ENCODE measurements around the gene RND1. TPM values are rescaled to one million over a fixed set of nuclear protein-coding genes. Genes with fewer than 3 reads are reported as not detected.
A peak's percentile ranks its signal among the peaks of the same experiment; 100 is the strongest.
"Not testable (repeated sequence)": the region's sequence is repeated elsewhere in the genome, so short reads cannot be mapped to it uniquely, and the experiment has no call there.

Gene RND1
- polyA plus RNA-seq, 1 of the 3 experiments (the other 2 are of a cell fraction), result 0.39 TPM

DNA sequence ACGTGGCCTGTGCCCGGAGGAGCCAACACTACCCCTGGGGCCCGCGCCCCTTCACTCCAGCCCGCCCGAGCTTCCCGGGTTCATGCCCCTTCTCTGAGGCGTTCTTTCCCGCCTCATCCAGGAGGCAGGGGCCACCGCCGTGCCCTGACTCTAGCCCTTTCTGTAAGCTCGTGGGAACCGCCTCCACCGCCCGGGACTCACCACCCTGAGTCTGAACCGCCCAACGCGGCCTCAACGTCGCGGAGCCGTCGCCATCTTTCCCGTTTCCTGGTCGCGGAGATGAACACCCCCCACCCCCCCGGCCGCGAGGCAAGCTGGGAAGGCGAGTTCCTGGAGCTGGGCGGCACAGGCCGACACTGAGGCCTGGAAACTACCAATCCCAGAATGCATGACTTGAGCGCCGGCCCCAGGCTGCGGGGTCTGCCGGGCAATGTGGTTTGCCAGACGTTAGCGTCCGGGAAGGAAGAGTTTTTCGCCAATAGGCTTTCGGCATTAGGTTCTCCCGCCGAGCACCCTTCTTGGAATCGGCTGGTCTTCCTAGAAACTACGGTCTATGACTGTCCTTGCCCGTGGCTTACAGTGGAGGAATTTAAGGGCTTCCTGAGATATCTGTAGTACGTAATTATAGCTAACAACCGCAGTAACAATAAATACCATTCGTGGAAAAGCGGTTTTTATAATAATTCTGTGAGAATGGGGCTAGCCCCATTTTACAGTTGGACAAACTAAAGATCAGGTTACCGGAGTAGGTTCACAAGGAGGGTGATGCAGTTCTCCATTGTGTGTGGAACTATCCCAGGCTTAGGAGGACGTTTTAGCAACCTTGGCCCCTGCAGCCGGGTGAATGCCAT, 13.6 kb downstream of the RND1 start, which contains the start of gene DDX23 (continued):
- TF ChIP-seq NFIC (IDR thresholded peaks at IDR 0.05; ENCODE audit: borderline replicate concordance), result no peak; the same call in 1 of the 2 replicates
- TF ChIP-seq GATA2 (CRISPR knock-in tag; IDR thresholded peaks at IDR 0.05), result no peak
- TF ChIP-seq RAD21 (IDR thresholded peaks at IDR 0.05; ENCODE audit: low read length), result no peak
- TF ChIP-seq, protein P1, sequence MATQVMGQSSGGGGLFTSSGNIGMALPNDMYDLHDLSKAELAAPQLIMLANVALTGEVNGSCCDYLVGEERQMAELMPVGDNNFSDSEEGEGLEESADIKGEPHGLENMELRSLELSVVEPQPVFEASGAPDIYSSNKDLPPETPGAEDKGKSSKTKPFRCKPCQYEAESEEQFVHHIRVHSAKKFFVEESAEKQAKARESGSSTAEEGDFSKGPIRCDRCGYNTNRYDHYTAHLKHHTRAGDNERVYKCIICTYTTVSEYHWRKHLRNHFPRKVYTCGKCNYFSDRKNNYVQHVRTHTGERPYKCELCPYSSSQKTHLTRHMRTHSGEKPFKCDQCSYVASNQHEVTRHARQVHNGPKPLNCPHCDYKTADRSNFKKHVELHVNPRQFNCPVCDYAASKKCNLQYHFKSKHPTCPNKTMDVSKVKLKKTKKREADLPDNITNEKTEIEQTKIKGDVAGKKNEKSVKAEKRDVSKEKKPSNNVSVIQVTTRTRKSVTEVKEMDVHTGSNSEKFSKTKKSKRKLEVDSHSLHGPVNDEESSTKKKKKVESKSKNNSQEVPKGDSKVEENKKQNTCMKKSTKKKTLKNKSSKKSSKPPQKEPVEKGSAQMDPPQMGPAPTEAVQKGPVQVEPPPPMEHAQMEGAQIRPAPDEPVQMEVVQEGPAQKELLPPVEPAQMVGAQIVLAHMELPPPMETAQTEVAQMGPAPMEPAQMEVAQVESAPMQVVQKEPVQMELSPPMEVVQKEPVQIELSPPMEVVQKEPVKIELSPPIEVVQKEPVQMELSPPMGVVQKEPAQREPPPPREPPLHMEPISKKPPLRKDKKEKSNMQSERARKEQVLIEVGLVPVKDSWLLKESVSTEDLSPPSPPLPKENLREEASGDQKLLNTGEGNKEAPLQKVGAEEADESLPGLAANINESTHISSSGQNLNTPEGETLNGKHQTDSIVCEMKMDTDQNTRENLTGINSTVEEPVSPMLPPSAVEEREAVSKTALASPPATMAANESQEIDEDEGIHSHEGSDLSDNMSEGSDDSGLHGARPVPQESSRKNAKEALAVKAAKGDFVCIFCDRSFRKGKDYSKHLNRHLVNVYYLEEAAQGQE (IDR thresholded peaks at IDR 0.05; ENCODE audit: low read depth, low read length), result no peak
- TF ChIP-seq EP300 (IDR thresholded peaks at IDR 0.05; ENCODE audit: borderline replicate concordance in 1 of 2, low read depth in 1 of 2, low read length in 1 of 2), result peak in 1 of 2 experiments; percentile 25; a peak in 1 of 4 replicates
- no peak for TF ChIP-seq NRF1 (IDR thresholded peaks at IDR 0.05; ENCODE audit: low read depth, low read length)
- TF ChIP-seq GABPA (IDR thresholded peaks at IDR 0.05; ENCODE audit: low read depth), result peak; percentile 75
- 0 out of 2 replicates have a peak, but pooled peaks have one; percentile 18 for TF ChIP-seq SIN3A (IDR thresholded peaks at IDR 0.05; ENCODE audit: borderline replicate concordance, low read depth, low read length)
- TF ChIP-seq TEAD4 (IDR thresholded peaks at IDR 0.05; ENCODE audit: borderline replicate concordance, insufficient read depth), result no peak
- TF ChIP-seq USF2 (IDR thresholded peaks at IDR 0.05; ENCODE audit: borderline replicate concordance, low read depth, low read length), result no peak
- TF ChIP-seq MXI1 (IDR thresholded peaks at IDR 0.05; ENCODE audit: low read depth, low read length), result peak; percentile 65
- TF ChIP-seq, protein P2, sequence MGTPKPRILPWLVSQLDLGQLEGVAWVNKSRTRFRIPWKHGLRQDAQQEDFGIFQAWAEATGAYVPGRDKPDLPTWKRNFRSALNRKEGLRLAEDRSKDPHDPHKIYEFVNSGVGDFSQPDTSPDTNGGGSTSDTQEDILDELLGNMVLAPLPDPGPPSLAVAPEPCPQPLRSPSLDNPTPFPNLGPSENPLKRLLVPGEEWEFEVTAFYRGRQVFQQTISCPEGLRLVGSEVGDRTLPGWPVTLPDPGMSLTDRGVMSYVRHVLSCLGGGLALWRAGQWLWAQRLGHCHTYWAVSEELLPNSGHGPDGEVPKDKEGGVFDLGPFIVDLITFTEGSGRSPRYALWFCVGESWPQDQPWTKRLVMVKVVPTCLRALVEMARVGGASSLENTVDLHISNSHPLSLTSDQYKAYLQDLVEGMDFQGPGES (IDR thresholded peaks at IDR 0.05; ENCODE audit: low read depth, low read length), result no peak
- peak; percentile 97 for TF ChIP-seq CHD2 (IDR thresholded peaks at IDR 0.05; ENCODE audit: low read length, partially characterized antibody)
- no peak for TF ChIP-seq RXRA (IDR thresholded peaks at IDR 0.05; ENCODE audit: borderline replicate concordance, low read depth)

GRCh38 chr12:48842021-48842420, 23.6 kb downstream of the RND1 start:
- H4K20me1 ChIP-seq (ENCODE audit: insufficient read depth); H3F3A ChIP-seq (replicated peaks; ENCODE audit: insufficient read depth); DNase-seq; H3K9me2 ChIP-seq; H3K27me3 ChIP-seq (ENCODE audit: insufficient read depth); H3K4me1 ChIP-seq (ENCODE audit: control insufficient read depth in 1 of 2, insufficient read depth in 2 of 2, low read depth in 1 of 2, low read length in 1 of 2); H2AFZ ChIP-seq (ENCODE audit: low read depth); H3K9ac ChIP-seq; H3K9me3 ChIP-seq; H3K4me2 ChIP-seq; H3K4me3 ChIP-seq (ENCODE audit: low read depth in 2 of 2, low read length in 1 of 2); POLR2A ChIA-PET; H3K27ac ChIP-seq (ENCODE audit: low read depth in 2 of 2, low read length in 1 of 2): not testable (repeated sequence)
- CTCF ChIA-PET, result interaction anchor here (2.3 kb wide), 1 partner anchor 11 kb away, joined by 5 read pairs; no protein-coding TSS in a partner anchor
- Histone ChIP-seq H3K79me2 (ENCODE audit: insufficient read depth) (peaks cover 18% of the 10 kb centered on the region; the same call in 1 of the 2 replicates), H3K36me3 (replicated peaks in 1 of 2; ENCODE audit: control insufficient read depth in 1 of 2, insufficient read depth in 2 of 2, low read length in 1 of 2) (peaks cover 40 to 52% of the 10 kb centered on the region in 2 experiments)
- WGBS (ENCODE audit: low lambda C conversion rate), result 98% methylated on average over 10 of the region's 29 CpGs

Measured in SK-N-SH (cell line).